ENCODE results near the gene MYRFL. TPM values are rescaled to one million over a fixed set of nuclear protein-coding genes. Genes with fewer than 3 reads are reported as not detected.
"Not testable (repeated sequence)": the region's sequence is repeated elsewhere in the genome, so short reads cannot be mapped to it uniquely, and the experiment has no call there.

MYRFL gene
- total RNA-seq, 1 donor from 2014 or later, result 0.20 TPM

DNA sequence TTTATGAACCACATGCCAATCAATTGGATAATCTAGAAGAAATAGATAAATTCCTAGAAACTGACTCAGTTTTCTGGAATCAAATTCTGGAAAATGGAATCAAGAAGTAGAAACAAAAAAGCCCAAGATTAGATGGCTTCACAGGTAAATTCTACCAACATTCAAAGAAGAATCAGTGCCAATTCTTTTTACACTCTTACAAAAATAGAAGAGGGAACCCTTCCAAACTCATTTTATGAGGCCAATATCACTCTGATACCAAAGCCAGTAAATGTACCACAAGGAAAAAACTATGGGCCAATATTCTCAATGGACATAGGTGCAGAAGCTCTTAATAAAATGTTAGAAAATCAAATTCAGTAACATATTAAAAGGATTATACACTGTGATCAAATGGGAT, 35.7 kb upstream of the MYRFL start:
- peaks cover 7% of the 10 kb centered on the region for H3K36me3 Mint-ChIP-seq (ENCODE audit: low read depth, unreplicated experiment)
- H3K4me3 ChIP-seq (ENCODE audit: insufficient read depth, low read depth, low read length), result no peak overlapping the region
- H3K27ac Mint-ChIP-seq (ENCODE audit: unreplicated experiment), result no peak overlapping the region
- no peak overlapping the region for H3K27ac ChIP-seq (ENCODE audit: low read depth, low read length)
- no peaks in the 10 kb centered on the region for H3K4me1 ChIP-seq (ENCODE audit: insufficient read depth, low read length)
- H3K4me2 ChIP-seq (ENCODE audit: low read length), result no peak overlapping the region
- H3K27me3 Mint-ChIP-seq (ENCODE audit: low read depth, unreplicated experiment), result no peaks in the 10 kb centered on the region
- H3K36me3 ChIP-seq (ENCODE audit: insufficient read depth, low read length), result no peaks in the 10 kb centered on the region
- H3K79me2 ChIP-seq (ENCODE audit: insufficient read depth, low read length), result no peaks in the 10 kb centered on the region
- peaks cover 14% of the 10 kb centered on the region for H3K9me3 Mint-ChIP-seq (ENCODE audit: unreplicated experiment)
- H3K4me3 Mint-ChIP-seq (ENCODE audit: unreplicated experiment), result no peak overlapping the region
- no peaks in the 10 kb centered on the region for H3K4me1 Mint-ChIP-seq (ENCODE audit: low read depth, unreplicated experiment)
- no peaks in the 10 kb centered on the region for H4K20me1 ChIP-seq (ENCODE audit: insufficient read depth, low read length)
- DNase-seq (ENCODE audit: low read depth) (no peak), FAIRE-seq (no peak)
- no peak overlapping the region for H2AFZ ChIP-seq (ENCODE audit: low read depth, low read length)
- H3K27me3 ChIP-seq (ENCODE audit: insufficient read depth, low read length), result no peaks in the 10 kb centered on the region
- no peak overlapping the region for H3K9ac ChIP-seq (ENCODE audit: low read length)
- no peaks in the 10 kb centered on the region for H3K9me3 ChIP-seq (ENCODE audit: insufficient read depth, low read depth, low read length)
- TF ChIP-seq EZH2 (IDR thresholded peaks at IDR 0.05; ENCODE audit: insufficient read depth, low read length), result no peak
- TF ChIP-seq, protein P1, sequence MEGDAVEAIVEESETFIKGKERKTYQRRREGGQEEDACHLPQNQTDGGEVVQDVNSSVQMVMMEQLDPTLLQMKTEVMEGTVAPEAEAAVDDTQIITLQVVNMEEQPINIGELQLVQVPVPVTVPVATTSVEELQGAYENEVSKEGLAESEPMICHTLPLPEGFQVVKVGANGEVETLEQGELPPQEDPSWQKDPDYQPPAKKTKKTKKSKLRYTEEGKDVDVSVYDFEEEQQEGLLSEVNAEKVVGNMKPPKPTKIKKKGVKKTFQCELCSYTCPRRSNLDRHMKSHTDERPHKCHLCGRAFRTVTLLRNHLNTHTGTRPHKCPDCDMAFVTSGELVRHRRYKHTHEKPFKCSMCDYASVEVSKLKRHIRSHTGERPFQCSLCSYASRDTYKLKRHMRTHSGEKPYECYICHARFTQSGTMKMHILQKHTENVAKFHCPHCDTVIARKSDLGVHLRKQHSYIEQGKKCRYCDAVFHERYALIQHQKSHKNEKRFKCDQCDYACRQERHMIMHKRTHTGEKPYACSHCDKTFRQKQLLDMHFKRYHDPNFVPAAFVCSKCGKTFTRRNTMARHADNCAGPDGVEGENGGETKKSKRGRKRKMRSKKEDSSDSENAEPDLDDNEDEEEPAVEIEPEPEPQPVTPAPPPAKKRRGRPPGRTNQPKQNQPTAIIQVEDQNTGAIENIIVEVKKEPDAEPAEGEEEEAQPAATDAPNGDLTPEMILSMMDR (IDR thresholded peaks at IDR 0.05; ENCODE audit: insufficient read depth, low read depth, low read length), result no peak

GRCh38 chr12:69792533-69792932, 32.5 kb upstream of the MYRFL start:
- H3K4me1 ChIP-seq (ENCODE audit: insufficient read depth, low read length), result no peaks in the 10 kb centered on the region
- Mint-ChIP-seq H3K36me3 (ENCODE audit: low read depth, unreplicated experiment) (peaks cover 9% of the 10 kb centered on the region), H3K27me3 (ENCODE audit: low read depth, unreplicated experiment) (no peaks in the 10 kb centered on the region), H3K9me3 (ENCODE audit: unreplicated experiment) (peaks cover 14% of the 10 kb centered on the region), H3K4me3 (ENCODE audit: unreplicated experiment) (no peak overlapping the region), H3K4me1 (ENCODE audit: low read depth, unreplicated experiment) (no peaks in the 10 kb centered on the region), H3K27ac (ENCODE audit: unreplicated experiment) (no peak overlapping the region)
- no peak overlapping the region for H3K4me3 ChIP-seq (ENCODE audit: insufficient read depth, low read depth, low read length)
- no peak overlapping the region for H3K4me2 ChIP-seq (ENCODE audit: low read length)
- no peak overlapping the region for H3K9ac ChIP-seq (ENCODE audit: low read length)
- FAIRE-seq (no peak), DNase-seq (ENCODE audit: low read depth) (no peak)
- no peak for TF ChIP-seq EZH2 (IDR thresholded peaks at IDR 0.05; ENCODE audit: insufficient read depth, low read length)
- TF ChIP-seq, protein P1 (IDR thresholded peaks at IDR 0.05; ENCODE audit: insufficient read depth, low read depth, low read length), result no peak
- no peaks in the 10 kb centered on the region for H3K27me3 ChIP-seq (ENCODE audit: insufficient read depth, low read length)
- no peaks in the 10 kb centered on the region for H3K79me2 ChIP-seq (ENCODE audit: insufficient read depth, low read length)
- no peak overlapping the region for H2AFZ ChIP-seq (ENCODE audit: low read depth, low read length)
- no peaks in the 10 kb centered on the region for H4K20me1 ChIP-seq (ENCODE audit: insufficient read depth, low read length)
- no peaks in the 10 kb centered on the region for H3K9me3 ChIP-seq (ENCODE audit: insufficient read depth, low read depth, low read length)
- H3K27ac ChIP-seq (ENCODE audit: low read depth, low read length), result no peak overlapping the region
- H3K36me3 ChIP-seq (ENCODE audit: insufficient read depth, low read length), result no peaks in the 10 kb centered on the region

- H3K4me1 Mint-ChIP-seq (ENCODE audit: low read depth, unreplicated experiment); H3K79me2 ChIP-seq (ENCODE audit: insufficient read depth, low read length); H3K4me1 ChIP-seq (ENCODE audit: insufficient read depth, low read length); H3K9ac ChIP-seq (ENCODE audit: low read length); H3K9me3 ChIP-seq (ENCODE audit: insufficient read depth, low read depth, low read length); H3K4me3 Mint-ChIP-seq (ENCODE audit: unreplicated experiment); H2AFZ ChIP-seq (ENCODE audit: low read depth, low read length); H3K4me2 ChIP-seq (ENCODE audit: low read length); DNase-seq (ENCODE audit: low read depth); H4K20me1 ChIP-seq (ENCODE audit: insufficient read depth, low read length); H3K27ac Mint-ChIP-seq (ENCODE audit: unreplicated experiment); H3K27ac ChIP-seq (ENCODE audit: low read depth, low read length); H3K27me3 Mint-ChIP-seq (ENCODE audit: low read depth, unreplicated experiment); H3K36me3 ChIP-seq (ENCODE audit: insufficient read depth, low read length); H3K27me3 ChIP-seq (ENCODE audit: insufficient read depth, low read length); FAIRE-seq; H3K4me3 ChIP-seq (ENCODE audit: insufficient read depth, low read depth, low read length): not testable (repeated sequence)
- Mint-ChIP-seq H3K9me3 (ENCODE audit: unreplicated experiment) (peaks cover 27% of the 10 kb centered on the region), H3K36me3 (ENCODE audit: low read depth, unreplicated experiment) (peaks cover 23% of the 10 kb centered on the region)
Observed at GRCh38 chr12:69807101-69807897, 17.7 kb upstream of the MYRFL start.

Measured in astrocyte (in vitro differentiated cells and primary cell).